Measurements from ENCODE around the gene FAM170B. TPM values are rescaled to one million over a fixed set of nuclear protein-coding genes. Genes with fewer than 3 reads are reported as not detected.

The FAM170B gene
- total RNA-seq, 1 donor from 2014 or later, result not detected

GRCh38 chr10:49166484-49167400, 32.9 kb upstream of the FAM170B start:
- Histone ChIP-seq H3K36me3 (ENCODE audit: control insufficient read depth, insufficient read depth, low read length) (no peaks in the 10 kb centered on the region), H3K27me3 (ENCODE audit: control insufficient read depth, insufficient read depth, low read length) (peaks cover 2% of the 10 kb centered on the region), H3K4me3 (ENCODE audit: low read depth, low read length) (no peak overlapping the region)
- TF ChIP-seq CTCF (IDR thresholded peaks at IDR 0.05; ENCODE audit: insufficient read depth, low read length, severe bottlenecking), result no peak
- DNase-seq (ENCODE audit: low read depth) (no peak), FAIRE-seq (no peak)

- FAIRE-seq (no peak), DNase-seq (ENCODE audit: low read depth) (no peak)
- H3K4me3 ChIP-seq (ENCODE audit: low read depth, low read length), result no peak overlapping the region
- no peaks in the 10 kb centered on the region for H3K36me3 ChIP-seq (ENCODE audit: control insufficient read depth, insufficient read depth, low read length)
- peaks cover 2% of the 10 kb centered on the region for H3K27me3 ChIP-seq (ENCODE audit: control insufficient read depth, insufficient read depth, low read length)
- TF ChIP-seq CTCF (IDR thresholded peaks at IDR 0.05; ENCODE audit: insufficient read depth, low read length, severe bottlenecking), result no peak
Observed at GRCh38 chr10:49165821-49166483, 32.1 kb upstream of the FAM170B start.

- no peaks in the 10 kb centered on the region for H3K36me3 ChIP-seq (ENCODE audit: control insufficient read depth, insufficient read depth, low read length)
- H3K27me3 ChIP-seq (ENCODE audit: control insufficient read depth, insufficient read depth, low read length), result peaks cover 2% of the 10 kb centered on the region
- FAIRE-seq, result no peak
- no peak for TF ChIP-seq CTCF (IDR thresholded peaks at IDR 0.05; ENCODE audit: insufficient read depth, low read length, severe bottlenecking)
- H3K4me3 ChIP-seq (ENCODE audit: low read depth, low read length), result no peak overlapping the region
- no peak for DNase-seq (ENCODE audit: low read depth)
Observed at GRCh38 chr10:49165259-49165658, 31.4 kb upstream of the FAM170B start.

GRCh38 chr10:49164559-49165188, 30.9 kb upstream of the FAM170B start:
- no peak for FAIRE-seq
- peak; percentile 60 for TF ChIP-seq CTCF (IDR thresholded peaks at IDR 0.05; ENCODE audit: insufficient read depth, low read length, severe bottlenecking)

GRCh38 chr10:49163741-49164140, 29.9 kb upstream of the FAM170B start:
- no peaks in the 10 kb centered on the region for H3K36me3 ChIP-seq (ENCODE audit: control insufficient read depth, insufficient read depth, low read length)
- peaks cover 2% of the 10 kb centered on the region for H3K27me3 ChIP-seq (ENCODE audit: control insufficient read depth, insufficient read depth, low read length)
- DNase-seq (ENCODE audit: low read depth) (no peak), FAIRE-seq (no peak)
- TF ChIP-seq CTCF (IDR thresholded peaks at IDR 0.05; ENCODE audit: insufficient read depth, low read length, severe bottlenecking), result no peak
- H3K4me3 ChIP-seq (ENCODE audit: low read depth, low read length), result no peak overlapping the region

More at GRCh38 chr10:49164559-49165188, 30.9 kb upstream of the FAM170B start:
- Histone ChIP-seq H3K4me3 (ENCODE audit: low read depth, low read length) (no peak overlapping the region), H3K27me3 (ENCODE audit: control insufficient read depth, insufficient read depth, low read length) (peaks cover 2% of the 10 kb centered on the region), H3K36me3 (ENCODE audit: control insufficient read depth, insufficient read depth, low read length) (no peaks in the 10 kb centered on the region)
- DNase-seq (ENCODE audit: low read depth), result peak; percentile 21

Data from bronchial epithelial cell (primary cell).